A673 (cell line): Measurements from ENCODE around the gene MTCH2.

ENCODE experiments used
- CTCF ChIP-seq: fragments of 300-800, 200-600 bp; sonication (generic); conservative IDR thresholded peaks from 2 replicates; pipeline ENCODE4 v1.5.1; 2017; ENCODE audit warnings: low read depth, mild to moderate bottlenecking, antibody characterized with exemption, low read length, moderate library complexity, mixed read lengths
- EZH2 ChIP-seq: fragments of 200-600 bp; sonication (generic); IDR thresholded peaks from 2 replicates; pipeline ENCODE4 v1.6.1; 2017; ENCODE audit warnings: borderline replicate concordance, low read depth, mild to moderate bottlenecking, mixed read lengths, antibody characterized with exemption, low read length; ENCODE audit not compliant: poor library complexity, severe bottlenecking

- TF ChIP-seq CTCF (no peak), EZH2 (no peak)
Observed at GRCh38 chr11:47631473-47631872, 10.9 kb downstream of the MTCH2 start.
